Vagina (tissue), 2 donors: ENCODE results near the gene AQP6. TPM values are rescaled to one million over a fixed set of nuclear protein-coding genes. Genes with fewer than 3 reads are reported as not detected.

Source experiments
- DNase-seq, 2 donors: peaks; one replicate each; pipeline ENCODE4 v3.0.0-alpha.2; 2017; ENCODE audit errors: extremely low spot score in 2 of 2
- H3K27ac ChIP-seq: fragments of 200-600 bp; sonication (generic); one replicate; pipeline ENCODE4 v1.5.1; 2019
- H3K27me3 ChIP-seq: fragments of 200-600 bp; sonication (generic); one replicate; pipeline ENCODE4 v1.5.1; 2019
- H3K36me3 ChIP-seq, 2 donors: fragments of 200-600 bp; sonication (generic); one replicate each; pipeline ENCODE4 v1.5.1; 2017 to 2019
- H3K4me1 ChIP-seq: fragments of 200-600 bp; sonication (generic); one replicate; pipeline ENCODE4 v1.5.1; 2019
- H3K4me3 ChIP-seq, 2 donors: fragments of 200-600 bp; sonication (generic); 1 replicate in 1 of 2; 2 replicates in 1 of 2; pipeline ENCODE4 v1.5.1; 2016 to 2019
- H3K9me3 ChIP-seq: fragments of 200-600 bp; sonication (generic); one replicate; pipeline ENCODE4 v1.5.1; 2019
- CTCF ChIP-seq, 3 experiments: fragments of 450-650 bp in 2 of 3; fragments of 200-600 bp in 1 of 3; sonication (generic) in 1 of 3; IDR thresholded peaks; one replicate each; pipeline ENCODE4 v1.5.1; 2017 to 2019; ENCODE audit warnings: antibody characterized with exemption in 3 of 3, mild to moderate bottlenecking in 2 of 3, moderate library complexity in 2 of 3
- POLR2A ChIP-seq, 2 donors: fragments of 450-650 bp; IDR thresholded peaks; one replicate each; pipeline ENCODE4 v1.6.1; 2017; ENCODE audit warnings: antibody characterized with exemption in 2 of 2, mild to moderate bottlenecking in 2 of 2, moderate library complexity in 2 of 2
- POLR2AphosphoS5 ChIP-seq, 2 donors: sonication (generic); formaldehyde crosslinking; IDR thresholded peaks; one replicate each; pipeline ENCODE4 v1.9.0; 2017; ENCODE audit warnings: antibody characterized with exemption in 2 of 2, mild to moderate bottlenecking in 2 of 2, low read depth in 1 of 2; ENCODE audit not compliant: insufficient read depth in 1 of 2
- intact Hi-C: fragments of 100-400 bp; cut with DNase I; formaldehyde crosslinking; loops from one replicate; pipeline ENCODE4 v1.15.1; 2023
- total RNA-seq: library from RNA; depleted of rRNA; stranded (reverse); fragments of >200 nt; gene quantifications from one replicate; pipeline ENCODE4 v1.2.3, GENCODE V29; 2016

Gene AQP6
- total RNA-seq, 1 donor from 2014 or later = not detected

GRCh38 chr12:49925433-49926204 is 47.1 kb upstream of the AQP6 start:
- H3K27ac ChIP-seq = no peak overlapping the region
- intact Hi-C loops = no loop called here
- no peaks in the 10 kb centered on the region for H3K9me3 ChIP-seq
- no peak overlapping the region for H3K4me3 ChIP-seq
- H3K4me1 ChIP-seq = no peaks in the 10 kb centered on the region
- no peak for DNase-seq
- TF ChIP-seq CTCF (IDR thresholded peaks at IDR 0.05) = no peak
- TF ChIP-seq POLR2AphosphoS5 (IDR thresholded peaks at IDR 0.05; ENCODE audit: insufficient read depth in 1 of 2, low read depth in 1 of 2) = no peak
- TF ChIP-seq POLR2A (IDR thresholded peaks at IDR 0.05) = no peak
- H3K27me3 ChIP-seq = no peaks in the 10 kb centered on the region
- H3K36me3 ChIP-seq = no peaks in the 10 kb centered on the region

- intact Hi-C loops = no loop called here
- Histone ChIP-seq H3K9me3 (no peaks in the 10 kb centered on the region), H3K4me1 (no peaks in the 10 kb centered on the region), H3K4me3 (no peak overlapping the region), H3K27ac (no peak overlapping the region), H3K36me3 (no peaks in the 10 kb centered on the region), H3K27me3 (no peaks in the 10 kb centered on the region)
- DNase-seq = no peak
- TF ChIP-seq CTCF (IDR thresholded peaks at IDR 0.05) = no peak
- TF ChIP-seq POLR2AphosphoS5 (IDR thresholded peaks at IDR 0.05; ENCODE audit: insufficient read depth in 1 of 2, low read depth in 1 of 2) = no peak
- TF ChIP-seq POLR2A (IDR thresholded peaks at IDR 0.05) = no peak
Measured at GRCh38 chr12:49928471-49928870, 44.3 kb upstream of the AQP6 start.

- H3K9me3 ChIP-seq = no peaks in the 10 kb centered on the region
Measured at GRCh38 chr12:49929581-49929980, 43.2 kb upstream of the AQP6 start.

GRCh38 chr12:49930515-49931288 is 42.0 kb upstream of the AQP6 start:
- Histone ChIP-seq H3K4me3 (no peak overlapping the region), H3K4me1 (no peaks in the 10 kb centered on the region), H3K36me3 (no peaks in the 10 kb centered on the region), H3K9me3 (no peaks in the 10 kb centered on the region), H3K27ac (no peak overlapping the region), H3K27me3 (no peaks in the 10 kb centered on the region)
- no peak for TF ChIP-seq POLR2A (IDR thresholded peaks at IDR 0.05)
- TF ChIP-seq CTCF (IDR thresholded peaks at IDR 0.05) = no peak
- peak in 1 of 2 donors; percentile 46 for TF ChIP-seq POLR2AphosphoS5 (IDR thresholded peaks at IDR 0.05; ENCODE audit: insufficient read depth in 1 of 2, low read depth in 1 of 2)
- no peak for DNase-seq
- intact Hi-C loops = no loop called here

More at GRCh38 chr12:49929581-49929980, 43.2 kb upstream of the AQP6 start:
- TF ChIP-seq POLR2AphosphoS5 (IDR thresholded peaks at IDR 0.05; ENCODE audit: insufficient read depth in 1 of 2, low read depth in 1 of 2) = no peak
- TF ChIP-seq CTCF (IDR thresholded peaks at IDR 0.05) = no peak
- no peak for TF ChIP-seq POLR2A (IDR thresholded peaks at IDR 0.05)
- H3K4me1 ChIP-seq = no peaks in the 10 kb centered on the region
- H3K27me3 ChIP-seq = no peaks in the 10 kb centered on the region
- no peak overlapping the region for H3K4me3 ChIP-seq
- no peaks in the 10 kb centered on the region for H3K36me3 ChIP-seq
- no peak for DNase-seq
- no peak overlapping the region for H3K27ac ChIP-seq
- intact Hi-C loops = no loop called here

GRCh38 chr12:49932023-49932422 is 40.7 kb upstream of the AQP6 start:
- TF ChIP-seq POLR2A (IDR thresholded peaks at IDR 0.05) = no peak
- no peak for TF ChIP-seq CTCF (IDR thresholded peaks at IDR 0.05)
- no peak for TF ChIP-seq POLR2AphosphoS5 (IDR thresholded peaks at IDR 0.05; ENCODE audit: insufficient read depth in 1 of 2, low read depth in 1 of 2)
- H3K9me3 ChIP-seq = no peaks in the 10 kb centered on the region
- H3K4me1 ChIP-seq = no peaks in the 10 kb centered on the region
- H3K36me3 ChIP-seq = no peaks in the 10 kb centered on the region
- no peak overlapping the region for H3K4me3 ChIP-seq
- H3K27me3 ChIP-seq = no peaks in the 10 kb centered on the region
- DNase-seq = no peak
- H3K27ac ChIP-seq = no peak overlapping the region
- intact Hi-C loops = no loop called here
